ENCODE data around the gene ADAMTS9. TPM values are rescaled to one million over a fixed set of nuclear protein-coding genes. Genes with fewer than 3 reads are reported as not detected.

ADAMTS9 gene
- total RNA-seq, 1 experiment from 2014 or later: 0.46 TPM

GRCh38 chr3:64530434-64531049, 157.3 kb downstream of the ADAMTS9 start:
- no peak overlapping the region for H2BK12ac ChIP-seq (ENCODE audit: insufficient read length, low read depth, low read length)
- peak; percentile 82 for TF ChIP-seq CTCF (conservative IDR thresholded peaks at IDR 0.05)
- no peak overlapping the region for H2AFZ ChIP-seq (ENCODE audit: low read length)
- H3K4me1 ChIP-seq (ENCODE audit: insufficient read depth, low read length): no peaks in the 10 kb centered on the region
- peaks cover 46% of the 10 kb centered on the region for H3K27me3 Mint-ChIP-seq (ENCODE audit: low read depth)
- H4K8ac ChIP-seq (replicated peaks; ENCODE audit: insufficient read length, low read depth, low read length): no peak overlapping the region
- no peak overlapping the region for H2BK120ac ChIP-seq (ENCODE audit: low read depth, low read length, poor library complexity, severe bottlenecking)
- DNase-seq: peak; percentile 69
- H3K23me2 ChIP-seq (ENCODE audit: insufficient read length, low read depth, low read length, poor library complexity, severe bottlenecking): no peaks in the 10 kb centered on the region
- no peaks in the 10 kb centered on the region for H3K79me2 ChIP-seq (ENCODE audit: insufficient read depth, low read length)
- H3K4me2 ChIP-seq (ENCODE audit: insufficient read depth, insufficient read length, low read length): no peak overlapping the region
- no peak overlapping the region for H2AK5ac ChIP-seq (ENCODE audit: insufficient read length, low read length)
- H3T11ph ChIP-seq (ENCODE audit: low read length): no peak overlapping the region
- no peak overlapping the region for H3K18ac ChIP-seq (ENCODE audit: insufficient read length, low read depth, low read length)
- H4K20me1 ChIP-seq (ENCODE audit: control insufficient read depth, insufficient read depth, insufficient read length): no peaks in the 10 kb centered on the region
- H3K9me3 Mint-ChIP-seq: no peaks in the 10 kb centered on the region; a peak in 1 of 5 replicates
- WGBS (ENCODE audit: extremely low coverage, insufficient read length, low lambda C conversion rate): 100% methylated on average over 1 of the region's 8 CpGs
- H2BK20ac ChIP-seq (ENCODE audit: low read depth, low read length, poor library complexity, severe bottlenecking): no peak overlapping the region
- no peak overlapping the region for H4K5ac ChIP-seq (ENCODE audit: insufficient read length, low read depth, low read length)
- H3K56ac ChIP-seq (ENCODE audit: insufficient read length, low read depth, low read length): no peak overlapping the region
- no peak overlapping the region for H3K27ac ChIP-seq (ENCODE audit: insufficient read length, low read depth, low read length)
- no peak overlapping the region for H2BK15ac ChIP-seq (ENCODE audit: low read depth, low read length)
- no peak overlapping the region for H3K9ac ChIP-seq (ENCODE audit: extremely low read depth, insufficient read length, low read length)
- H3K4me1 Mint-ChIP-seq: peaks cover 2 to 4% of the 10 kb centered on the region in 2 experiments
- no peak overlapping the region for H3K4ac ChIP-seq (ENCODE audit: low read depth, low read length)
- no peak overlapping the region for H2BK5ac ChIP-seq (ENCODE audit: insufficient read length, low read length)
- no peak overlapping the region for H4K91ac ChIP-seq (ENCODE audit: insufficient read length, low read depth, low read length)
- peaks cover 8% of the 10 kb centered on the region; the same call in 1 of the 2 replicates for H3K27me3 ChIP-seq (ENCODE audit: insufficient read depth, low read length)
- H3K36me3 Mint-ChIP-seq (ENCODE audit: insufficient read depth in 1 of 3, low read depth in 3 of 3): no peaks in the 10 kb centered on the region
- H3K4me3 Mint-ChIP-seq: no peak overlapping the region
- H3K23ac ChIP-seq (ENCODE audit: insufficient read length, low read depth, low read length): no peak overlapping the region
- no peak overlapping the region for H3K14ac ChIP-seq (ENCODE audit: insufficient read depth, low read length)
- no peak overlapping the region for H3K27ac Mint-ChIP-seq
- H3K9me3 ChIP-seq (ENCODE audit: control insufficient read depth, low read depth, low read length): no peaks in the 10 kb centered on the region
- no peaks in the 10 kb centered on the region for H3K79me1 ChIP-seq (ENCODE audit: insufficient read depth, low read depth, low read length, poor library complexity, severe bottlenecking)
